ENCODE measurements around the gene USHBP1.

Gene USHBP1

DNA sequence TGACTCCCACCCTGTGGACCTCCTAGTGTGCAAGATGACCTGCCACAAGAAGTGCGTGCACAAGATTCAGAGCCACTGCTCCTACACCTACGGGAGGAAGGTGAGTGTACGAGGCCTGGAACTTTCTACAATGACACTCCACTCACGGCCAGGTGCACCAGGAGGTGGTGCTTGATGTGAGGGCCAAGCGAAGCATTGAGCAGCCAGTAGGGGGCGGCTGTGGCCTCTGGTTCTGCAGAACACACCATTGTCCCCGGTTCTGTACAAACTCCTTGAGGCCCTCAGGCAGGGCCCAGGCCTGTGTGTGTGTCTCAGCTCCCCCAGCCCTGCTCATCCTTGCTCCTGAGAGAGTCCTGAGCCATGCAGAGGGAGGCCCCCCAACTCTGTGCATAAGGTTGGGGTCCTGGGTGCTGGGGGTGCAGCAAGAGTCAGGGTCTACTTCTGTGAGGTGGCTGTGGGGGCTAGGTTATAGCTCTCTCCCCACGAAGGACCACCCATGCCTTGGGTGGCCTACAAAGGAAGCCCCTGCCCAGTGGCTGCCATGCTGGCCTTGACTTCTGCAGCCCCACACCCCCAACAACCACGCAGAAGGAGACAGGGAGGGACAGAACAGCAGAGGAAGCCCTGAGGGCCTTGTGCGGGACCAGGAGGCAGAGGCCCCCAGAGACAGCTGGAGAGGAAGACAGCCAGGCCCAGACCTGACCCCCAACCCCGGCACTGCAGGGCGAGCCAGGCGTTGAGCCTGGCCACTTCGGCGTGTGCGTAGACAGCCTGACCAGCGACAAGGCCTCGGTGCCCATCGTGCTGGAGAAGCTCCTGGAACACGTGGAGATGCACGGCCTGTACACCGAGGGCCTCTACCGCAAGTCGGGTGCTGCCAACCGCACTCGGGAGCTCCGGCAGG, 59.1 kb downstream of the USHBP1 start:
- H3K4me3 Mint-ChIP-seq: no peak overlapping the region

DNA sequence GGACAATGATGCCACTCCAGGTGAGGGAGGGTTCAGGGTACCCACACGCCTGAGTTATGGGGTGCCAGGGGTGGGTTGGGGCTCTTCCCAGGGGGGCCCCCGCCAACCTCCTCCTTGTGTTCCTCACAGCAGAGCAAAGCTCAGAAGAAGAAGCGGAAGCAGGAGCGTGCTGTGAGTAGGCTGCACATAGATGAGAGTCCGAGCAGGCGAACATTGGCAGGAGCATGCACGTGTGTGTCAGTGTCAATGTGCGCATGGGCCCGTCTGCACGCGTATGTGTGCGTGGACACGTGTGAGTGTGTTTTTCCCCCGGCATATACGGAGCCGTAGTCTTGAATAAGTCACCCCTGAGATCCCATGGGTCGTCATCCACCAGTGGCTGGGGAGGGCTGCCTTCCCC, 61.8 kb downstream of the USHBP1 start:
- Mint-ChIP-seq H3K4me3 (no peak overlapping the region), H3K9me3 (no peaks in the 10 kb centered on the region), H3K36me3 (ENCODE audit: low read depth) (peaks cover 26% of the 10 kb centered on the region), H3K4me1 (no peaks in the 10 kb centered on the region), H3K27me3 (no peaks in the 10 kb centered on the region), H3K27ac (no peak overlapping the region)
- DNase-seq (no peak), ATAC-seq (no peak)

More for the DNA sequence above, 59.1 kb downstream of the USHBP1 start:
- H3K4me1 Mint-ChIP-seq: peaks cover 10% of the 10 kb centered on the region
- no peaks in the 10 kb centered on the region for H3K9me3 Mint-ChIP-seq
- peak; percentile 60 for DNase-seq
- ATAC-seq: peak; percentile 31
- H3K27ac Mint-ChIP-seq: no peak overlapping the region
- no peaks in the 10 kb centered on the region for H3K27me3 Mint-ChIP-seq
- H3K36me3 Mint-ChIP-seq (ENCODE audit: low read depth): peaks cover 23% of the 10 kb centered on the region

DNA sequence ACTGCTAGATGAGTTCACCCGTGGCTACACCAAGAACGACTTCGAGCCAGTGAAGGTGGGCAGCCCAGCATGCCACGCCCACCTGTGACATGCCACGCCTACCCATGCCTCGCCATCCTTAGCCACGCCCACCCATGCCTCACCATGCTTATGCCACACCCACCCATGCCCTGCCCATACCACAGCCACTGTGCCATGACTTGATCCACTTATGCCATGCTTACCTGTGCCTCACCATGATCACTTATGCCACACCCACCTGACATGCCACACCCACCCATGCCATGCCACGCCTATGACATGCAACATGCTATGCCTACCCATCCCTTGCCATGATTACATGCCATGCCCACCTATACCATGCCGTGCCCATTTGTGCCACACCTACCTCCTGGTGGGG, 62.3 kb downstream of the USHBP1 start:
- Mint-ChIP-seq H3K36me3 (ENCODE audit: low read depth) (peaks cover 27% of the 10 kb centered on the region), H3K4me1 (no peaks in the 10 kb centered on the region), H3K4me3 (no peak overlapping the region), H3K27ac (no peak overlapping the region), H3K9me3 (no peaks in the 10 kb centered on the region), H3K27me3 (no peaks in the 10 kb centered on the region)
- ATAC-seq: peak; percentile 45
- peak; percentile 32 for DNase-seq

DNA sequence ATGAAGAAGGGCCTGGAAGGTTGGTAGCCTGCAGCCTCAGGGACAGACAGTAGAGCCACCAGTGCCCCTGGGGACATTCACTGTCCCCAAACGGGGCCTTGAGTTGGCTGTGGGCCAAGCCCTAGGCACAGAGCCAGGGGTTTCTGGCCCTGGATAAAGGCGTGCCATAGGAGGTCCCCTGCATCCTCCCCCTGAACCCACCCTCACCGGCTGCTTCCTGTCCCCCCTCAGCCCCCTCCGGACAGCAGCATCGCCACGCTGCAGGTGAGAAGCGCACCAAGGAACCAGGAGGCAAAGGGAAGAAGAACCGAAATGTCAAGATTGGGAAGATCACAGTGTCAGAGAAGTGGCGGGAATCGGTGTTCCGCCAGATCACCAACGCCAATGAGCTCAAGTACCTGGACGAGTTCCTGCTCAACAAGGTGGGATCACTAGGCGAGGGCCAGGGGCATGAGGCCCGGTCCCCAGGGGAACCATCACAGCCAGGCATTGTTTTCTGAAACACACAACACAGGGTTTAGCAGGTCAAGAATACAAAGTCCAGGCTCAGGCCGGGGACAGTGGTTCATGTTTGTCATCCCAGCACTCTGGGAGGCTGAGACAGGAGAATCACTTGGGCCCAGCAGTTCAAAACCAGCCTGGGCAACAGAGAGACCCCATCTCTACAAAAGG, 64.0 kb downstream of the USHBP1 start:
- Mint-ChIP-seq H3K9me3 (no peaks in the 10 kb centered on the region), H3K4me1 (no peaks in the 10 kb centered on the region), H3K4me3 (no peak overlapping the region), H3K27ac (no peak overlapping the region), H3K36me3 (ENCODE audit: low read depth) (peaks cover 36% of the 10 kb centered on the region), H3K27me3 (no peaks in the 10 kb centered on the region)
- ATAC-seq (no peak), DNase-seq (no peak)

All from activated naive CD8-positive, alpha-beta T cell treated with anti-CD3 and anti-CD28 coated beads, Interleukin-2, amount 50 U/mL, for 24 hours (primary cell).